SK-MEL-5 (cell line): ENCODE data around the gene DGCR2. TPM values are rescaled to one million over a fixed set of nuclear protein-coding genes. Genes with fewer than 3 reads are reported as not detected.
"Not testable (repeated sequence)": the region's sequence is repeated elsewhere in the genome, so short reads cannot be mapped to it uniquely, and the experiment has no call there.

Experiments
- DNase-seq: peaks from one replicate; pipeline ENCODE4 v3.0.0-alpha.2; 2016; ENCODE audit warnings: low read depth, low spot score
- in situ Hi-C: cut with HindIII; loops from 2 replicates; pipeline ENCODE4 v1.10.0; 2016; ENCODE audit warnings: low sequenced_read_pairs, high pct_unique_total_duplicates, low pct_unique_long_range_greater_than_20kb
- total RNA-seq: library from RNA; depleted of rRNA; stranded (reverse); fragments of >200 nt; shearing (Covaris generic); gene quantifications from 2 replicates; pipeline ENCODE4 v1.2.3, GENCODE V29; 2014

Gene DGCR2
- total RNA-seq, 1 experiment from 2014 or later, result 36.9 TPM

GRCh38 chr22:19060356-19061009, 61.7 kb downstream of the DGCR2 start:
- in situ Hi-C loops, result no loop called here

GRCh38 chr22:19059481-19060278, 62.5 kb downstream of the DGCR2 start:
- in situ Hi-C loops, result no loop called here
- no peak for DNase-seq

More at GRCh38 chr22:19060356-19061009, 61.7 kb downstream of the DGCR2 start:
- no peak for DNase-seq

- in situ Hi-C loops, result no loop called here
These were observed 63.3 kb downstream of the DGCR2 start for GRCh38 chr22:19058713-19059451.

GRCh38 chr22:19057999-19058491, 64.2 kb downstream of the DGCR2 start:
- in situ Hi-C loops, result no loop called here
- no peak for DNase-seq

More at GRCh38 chr22:19058713-19059451, 63.3 kb downstream of the DGCR2 start:
- DNase-seq, result no peak

- in situ Hi-C loops, result no loop called here
These were observed 64.7 kb downstream of the DGCR2 start for GRCh38 chr22:19057539-19057938.

GRCh38 chr22:19056951-19057401, 65.2 kb downstream of the DGCR2 start:
- DNase-seq, result no peak
- in situ Hi-C loops, result no loop called here

More at GRCh38 chr22:19057539-19057938, 64.7 kb downstream of the DGCR2 start:
- DNase-seq, result no peak

GRCh38 chr22:19055801-19056200, 66.4 kb downstream of the DGCR2 start:
- in situ Hi-C loops, result no loop called here
- no peak for DNase-seq

GRCh38 chr22:19052941-19053541, 69.2 kb downstream of the DGCR2 start:
- DNase-seq, result no peak
- in situ Hi-C loops, result no loop called here

GRCh38 chr22:19051381-19052072, 70.7 kb downstream of the DGCR2 start:
- DNase-seq, result no peak
- in situ Hi-C loops, result no loop called here

- in situ Hi-C loops, DNase-seq: not testable (repeated sequence)
These were observed 71.4 kb downstream of the DGCR2 start for GRCh38 chr22:19050847-19051246.

- DNase-seq, result no peak
- in situ Hi-C loops, result no loop called here
These were observed 72.1 kb downstream of the DGCR2 start for GRCh38 chr22:19050117-19050516.

- in situ Hi-C loops, result no loop called here
- DNase-seq, result no peak
These were observed 73.7 kb downstream of the DGCR2 start for GRCh38 chr22:19048531-19048930.

- in situ Hi-C loops, result no loop called here
- no peak for DNase-seq
These were observed 74.2 kb downstream of the DGCR2 start for GRCh38 chr22:19047993-19048392.

GRCh38 chr22:19046719-19047609, 75.2 kb downstream of the DGCR2 start:
- no peak for DNase-seq
- in situ Hi-C loops, result no loop called here

GRCh38 chr22:19046287-19046686, 75.9 kb downstream of the DGCR2 start:
- DNase-seq, result no peak
- in situ Hi-C loops, result no loop called here

GRCh38 chr22:19045094-19045493, 77.1 kb downstream of the DGCR2 start:
- DNase-seq, result no peak
- in situ Hi-C loops, result no loop called here
